Measurements from ENCODE around the gene KLHL5. TPM values are rescaled to one million over a fixed set of nuclear protein-coding genes. Genes with fewer than 3 reads are reported as not detected.

KLHL5 gene
- total RNA-seq, 4 donors from 2014 or later = 13.5 to 27.3 (median 21.3) TPM

DNA sequence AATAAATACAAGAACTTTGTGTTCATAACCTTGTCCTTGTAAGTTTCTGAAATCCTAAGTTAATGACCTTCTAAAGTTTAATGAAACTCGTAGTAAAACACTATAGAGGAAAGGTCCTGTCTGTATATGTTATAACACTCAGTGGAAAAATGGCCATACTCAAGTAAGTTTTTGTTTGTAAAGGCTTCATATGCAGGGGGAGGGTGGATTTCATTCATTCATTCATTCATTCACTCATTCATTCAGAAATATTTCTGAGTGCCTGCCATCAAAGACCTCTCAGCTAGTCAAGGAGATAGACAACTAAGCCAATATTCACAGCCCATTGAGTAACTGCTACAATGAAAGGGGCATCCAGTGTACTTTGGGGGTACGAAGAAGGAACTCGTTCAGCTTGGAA, 22.9 kb upstream of the KLHL5 start:
- no peak for TF ChIP-seq POLR2A (IDR thresholded peaks at IDR 0.05)
- TF ChIP-seq POLR2AphosphoS5 (IDR thresholded peaks at IDR 0.05) = no peak
- TF ChIP-seq EP300 (IDR thresholded peaks at IDR 0.05; ENCODE audit: low read depth) = no peak
- TF ChIP-seq, protein P1, sequence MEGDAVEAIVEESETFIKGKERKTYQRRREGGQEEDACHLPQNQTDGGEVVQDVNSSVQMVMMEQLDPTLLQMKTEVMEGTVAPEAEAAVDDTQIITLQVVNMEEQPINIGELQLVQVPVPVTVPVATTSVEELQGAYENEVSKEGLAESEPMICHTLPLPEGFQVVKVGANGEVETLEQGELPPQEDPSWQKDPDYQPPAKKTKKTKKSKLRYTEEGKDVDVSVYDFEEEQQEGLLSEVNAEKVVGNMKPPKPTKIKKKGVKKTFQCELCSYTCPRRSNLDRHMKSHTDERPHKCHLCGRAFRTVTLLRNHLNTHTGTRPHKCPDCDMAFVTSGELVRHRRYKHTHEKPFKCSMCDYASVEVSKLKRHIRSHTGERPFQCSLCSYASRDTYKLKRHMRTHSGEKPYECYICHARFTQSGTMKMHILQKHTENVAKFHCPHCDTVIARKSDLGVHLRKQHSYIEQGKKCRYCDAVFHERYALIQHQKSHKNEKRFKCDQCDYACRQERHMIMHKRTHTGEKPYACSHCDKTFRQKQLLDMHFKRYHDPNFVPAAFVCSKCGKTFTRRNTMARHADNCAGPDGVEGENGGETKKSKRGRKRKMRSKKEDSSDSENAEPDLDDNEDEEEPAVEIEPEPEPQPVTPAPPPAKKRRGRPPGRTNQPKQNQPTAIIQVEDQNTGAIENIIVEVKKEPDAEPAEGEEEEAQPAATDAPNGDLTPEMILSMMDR (IDR thresholded peaks at IDR 0.05) = no peak
- no peak for DNase-seq
- Histone ChIP-seq H3K4me1 (peaks cover 0 to 20% (median 3%) of the 10 kb centered on the region in 4 donors), H3K4me3 (no peak overlapping the region), H3K27ac (no peak overlapping the region), H3K9me3 (no peaks in the 10 kb centered on the region), H3K27me3 (peaks cover 4% of the 10 kb centered on the region), H3K36me3 (no peaks in the 10 kb centered on the region)
- in situ Hi-C loops (cut with MboI; ENCODE audit: low pct_ligation_motif_present in 1 of 4, low pct_unique_long_range_greater_than_20kb in 1 of 4, low sequenced_read_pairs in 3 of 4) (no loop called here), intact Hi-C loops (cut with DNase I; ENCODE audit: low total_unique reads) (no loop called here)
- 93 to 97% methylated on average over 3 of the region's 3 CpGs for WGBS, 2 donors (ENCODE audit: low coverage in 1 of 2)

DNA sequence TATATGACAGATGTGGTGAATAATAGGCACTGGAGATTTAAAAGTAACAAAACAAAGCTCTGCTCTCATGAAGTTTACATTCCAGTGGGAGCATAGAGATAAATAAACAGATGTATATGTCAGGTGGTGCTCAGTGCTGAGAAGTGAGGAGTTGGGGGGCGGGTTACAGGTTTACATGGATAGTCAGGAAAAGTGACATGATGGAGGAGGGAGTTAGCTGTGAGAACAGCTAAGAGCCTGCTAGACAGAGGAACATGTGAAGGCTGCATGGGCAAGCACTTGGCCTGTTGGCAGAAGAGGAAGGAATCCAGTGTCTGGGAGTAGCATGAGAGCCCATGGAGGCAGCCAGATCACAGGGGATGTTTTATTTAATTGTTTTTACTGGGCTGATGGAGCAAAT, 19.7 kb upstream of the KLHL5 start:
- no peak for DNase-seq
- H3K27ac ChIP-seq = peak overlapping the region in 3 of 4 donors; percentile 93 to 95 (median 94)
- no peak overlapping the region for H3K4me3 ChIP-seq
- 72% methylated on average over 1 of the region's 1 CpG; no CpG with 5 or more reads in 1 of the 2 donors for WGBS, 2 donors (ENCODE audit: low coverage in 1 of 2)
- no peaks in the 10 kb centered on the region for H3K9me3 ChIP-seq
- H3K27me3 ChIP-seq = peaks cover 4% of the 10 kb centered on the region
- intact Hi-C loops (cut with DNase I; ENCODE audit: low total_unique reads) (loop anchor here (10.0 kb wide), 1 partner anchor 88 kb away; no protein-coding TSS in a partner anchor), in situ Hi-C loops (cut with MboI; ENCODE audit: low pct_ligation_motif_present in 1 of 4, low pct_unique_long_range_greater_than_20kb in 1 of 4, low sequenced_read_pairs in 3 of 4) (no loop called here)
- H3K4me1 ChIP-seq = peaks cover 2 to 32% (median 10%) of the 10 kb centered on the region in 4 donors
- TF ChIP-seq, protein P1 (IDR thresholded peaks at IDR 0.05) = no peak
- TF ChIP-seq POLR2AphosphoS5 (IDR thresholded peaks at IDR 0.05) (no peak), POLR2A (IDR thresholded peaks at IDR 0.05) (no peak)
- H3K36me3 ChIP-seq = no peaks in the 10 kb centered on the region

DNA sequence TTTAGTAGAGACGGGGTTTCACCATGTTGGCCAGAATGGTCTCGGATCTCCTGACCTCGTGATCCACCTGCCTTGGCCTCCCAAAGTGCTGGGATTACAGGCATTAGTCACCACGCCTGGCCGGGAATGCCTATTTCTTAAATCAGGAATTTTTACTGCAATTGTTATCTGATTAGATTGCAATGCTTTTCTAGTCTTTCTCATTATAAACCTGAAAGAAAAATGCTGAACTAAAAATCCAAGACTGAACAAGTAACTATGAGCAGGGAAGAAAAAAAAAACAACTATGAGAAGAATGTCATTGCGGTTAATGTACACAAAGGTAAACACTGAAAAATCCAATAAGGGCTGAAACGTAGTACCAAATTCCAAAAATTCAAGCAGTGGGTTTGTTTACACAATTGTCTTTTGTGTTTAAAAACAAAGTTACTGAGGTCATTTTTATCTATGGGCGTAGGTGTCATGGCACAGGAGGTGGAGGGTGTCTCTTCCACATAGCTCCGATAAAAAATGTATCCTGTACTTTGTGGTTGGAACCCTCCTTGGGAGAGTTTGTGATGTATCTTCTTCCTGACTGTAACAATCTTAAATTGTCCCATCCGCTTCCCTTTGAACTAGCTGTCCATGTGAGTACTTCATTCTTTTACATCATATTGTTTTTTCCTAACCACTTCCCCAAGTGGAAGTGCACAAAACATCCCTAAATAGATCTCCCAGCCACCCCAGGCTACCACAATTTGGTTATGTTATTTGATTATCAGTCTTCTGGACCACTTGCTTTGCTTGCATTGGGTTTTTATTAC, 18.8 kb upstream of the KLHL5 start:
- no peak for DNase-seq
- Histone ChIP-seq H3K27me3 (peaks cover 4% of the 10 kb centered on the region), H3K4me3 (no peak overlapping the region), H3K36me3 (no peaks in the 10 kb centered on the region), H3K27ac (peak overlapping the region; percentile 90 to 95 (median 94)), H3K4me1 (peaks cover 2 to 35% (median 13%) of the 10 kb centered on the region in 4 donors), H3K9me3 (no peaks in the 10 kb centered on the region)
- WGBS, 2 donors (ENCODE audit: low coverage in 1 of 2) = 65 to 81% methylated on average over 4 to 10 of the region's 10 CpGs
- in situ Hi-C loops (cut with MboI; ENCODE audit: low pct_ligation_motif_present in 1 of 4, low pct_unique_long_range_greater_than_20kb in 1 of 4, low sequenced_read_pairs in 3 of 4) (no loop called here), intact Hi-C loops (cut with DNase I; ENCODE audit: low total_unique reads) (loop anchor here (10.0 kb wide), 1 partner anchor 88 kb away; no protein-coding TSS in a partner anchor)
- TF ChIP-seq POLR2AphosphoS5 (IDR thresholded peaks at IDR 0.05) (no peak), POLR2A (IDR thresholded peaks at IDR 0.05) (no peak), EP300 (IDR thresholded peaks at IDR 0.05; ENCODE audit: low read depth) (no peak)
- TF ChIP-seq, protein P1 (IDR thresholded peaks at IDR 0.05) = no peak

DNA sequence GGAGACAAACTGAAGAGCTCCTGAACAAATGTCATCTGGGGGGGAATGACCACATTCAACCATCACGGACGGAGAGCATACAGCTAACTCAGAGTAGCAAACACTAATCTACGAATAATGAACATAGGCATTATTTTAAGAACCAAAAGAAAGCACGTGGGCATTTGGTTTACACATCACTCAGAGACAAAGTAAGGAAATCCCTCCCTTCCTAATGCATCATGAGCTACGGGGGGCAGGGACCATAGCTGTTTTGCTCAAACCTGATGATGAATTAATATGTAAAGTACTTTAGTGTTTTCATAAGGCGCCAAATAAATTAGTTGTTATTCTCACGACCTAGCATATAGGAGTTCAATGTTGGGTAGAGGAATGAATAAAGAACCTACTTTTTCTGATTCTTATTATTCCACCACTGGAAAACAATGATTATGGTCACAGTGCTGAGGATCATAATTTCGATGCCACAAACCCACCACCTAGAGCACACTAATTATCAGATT, 18.1 kb upstream of the KLHL5 start:
- Histone ChIP-seq H3K27ac (peak overlapping the region; percentile 90 to 95 (median 94)), H3K9me3 (no peaks in the 10 kb centered on the region), H3K27me3 (peaks cover 4% of the 10 kb centered on the region), H3K36me3 (no peaks in the 10 kb centered on the region), H3K4me1 (peaks cover 2 to 33% (median 17%) of the 10 kb centered on the region in 4 donors), H3K4me3 (peak overlapping the region in 3 of 4 donors; percentile 80 to 92 (median 92))
- DNase-seq = no peak
- 12 to 17% methylated on average over 8 of the region's 8 CpGs for WGBS, 2 donors (ENCODE audit: low coverage in 1 of 2)
- in situ Hi-C loops (cut with MboI; ENCODE audit: low pct_ligation_motif_present in 1 of 4, low pct_unique_long_range_greater_than_20kb in 1 of 4, low sequenced_read_pairs in 3 of 4) (no loop called here), intact Hi-C loops (cut with DNase I; ENCODE audit: low total_unique reads) (loop anchor here (10.0 kb wide), 1 partner anchor 89 kb away; no protein-coding TSS in a partner anchor)
- TF ChIP-seq EP300 (IDR thresholded peaks at IDR 0.05; ENCODE audit: low read depth) (no peak), POLR2A (IDR thresholded peaks at IDR 0.05) (no peak)
- TF ChIP-seq, protein P1 (IDR thresholded peaks at IDR 0.05) = no peak

Measured in transverse colon (tissue), 4 donors.